Panc1 (cell line): ENCODE data around the gene SLC44A1. TPM values are rescaled to one million over a fixed set of nuclear protein-coding genes. Genes with fewer than 3 reads are reported as not detected.

Experiments
- ATAC-seq: fragments of 200-7000 bp; cut with Tn5 transposase; 2 replicates; pipeline ENCODE4 v1.9.1; 2020; ENCODE audit warnings: mild to moderate bottlenecking, moderate library complexity
- BruUV-seq: library from RNA; stranded (reverse); fragments of 400-500 nt; replicated peaks from 2 replicates; lab custom pipeline; 2021; lab: Mats Ljungman, UMichigan
- CTCF ChIA-PET: fragments of 300-600 bp; sonication (Branson Sonifier 250); formaldehyde crosslinking; loops from one replicate; lab custom pipeline; 2022; ENCODE audit warnings: antibody characterized with exemption; lab: Charles Lee
- POLR2A ChIA-PET: fragments of 300-600 bp; sonication (Branson Sonifier 250); formaldehyde crosslinking; loops from one replicate; lab custom pipeline; 2022; ENCODE audit warnings: antibody characterized with exemption; lab: Charles Lee
- DNase-seq: peaks from one replicate; pipeline ENCODE4 v3.0.0-alpha.2; 2010; ENCODE audit warnings: low read depth, low spot score
- H3K27ac ChIP-seq: 2 replicates; pipeline ENCODE4 v1.5.1; 2011; ENCODE audit warnings: mild to moderate bottlenecking, low read length, inconsistent platforms
- H3K27me3 ChIP-seq: fragments of 200-500 bp; sonication (Bioruptor generic); 2 replicates; pipeline ENCODE4 v1.6.0; 2014; ENCODE audit warnings: low read length, inconsistent platforms; ENCODE audit not compliant: control insufficient read depth, insufficient read depth
- H3K36me3 ChIP-seq: fragments of 200-500 bp; sonication (Bioruptor generic); 2 replicates; pipeline ENCODE4 v1.5.1; 2014; ENCODE audit warnings: inconsistent platforms, mild to moderate bottlenecking, low read length, moderate library complexity; ENCODE audit not compliant: control insufficient read depth, insufficient read depth
- H3K4me1 ChIP-seq: 2 replicates; pipeline ENCODE4 v1.5.1; 2011; ENCODE audit warnings: inconsistent platforms, mild to moderate bottlenecking, low read length, moderate library complexity; ENCODE audit not compliant: control insufficient read depth, insufficient read depth
- H3K4me3 ChIP-seq, 2 experiments: 2 replicates each; pipeline ENCODE4 v1.5.1; 2011 to 2012; ENCODE audit warnings: low read depth in 2 of 2, low read length in 2 of 2, mild to moderate bottlenecking in 2 of 2, inconsistent platforms in 1 of 2, moderate library complexity in 1 of 2
- H3K9me3 ChIP-seq: fragments of 200-500 bp; sonication (Bioruptor generic); 2 replicates; pipeline ENCODE4 v1.5.1; 2014; ENCODE audit warnings: low read depth, mild to moderate bottlenecking, inconsistent platforms, low read length, moderate library complexity; ENCODE audit not compliant: control insufficient read depth, insufficient read depth
- POLR2AphosphoS5 ChIP-seq: IDR thresholded peaks from 2 replicates; pipeline ENCODE4 v1.6.1; 2012; ENCODE audit warnings: mild to moderate bottlenecking, low read depth, low read length, moderate library complexity
- SIN3A ChIP-seq: IDR thresholded peaks from 2 replicates; pipeline ENCODE4 v1.6.1; 2012; ENCODE audit warnings: low read depth, mild to moderate bottlenecking, low read length, moderate library complexity, borderline replicate concordance; ENCODE audit not compliant: insufficient read depth
- TCF7L2 ChIP-seq: IDR thresholded peaks from 2 replicates; pipeline ENCODE4 v1.6.1; 2011; ENCODE audit warnings: mild to moderate bottlenecking, low read depth, low read length, inconsistent platforms
- in situ Hi-C: cut with HindIII; loops from 2 replicates; pipeline ENCODE4 v1.10.0; 2016; ENCODE audit warnings: low sequenced_read_pairs, low pct_unique_long_range_greater_than_20kb
- intact Hi-C: fragments of 100-400 bp; cut with micrococcal nuclease; formaldehyde crosslinking; loops from one replicate; pipeline ENCODE4 v1.10.0; 2022; ENCODE audit not compliant: unreplicated experiment
- total RNA-seq: library from RNA; stranded (reverse); gene quantifications from one replicate; pipeline ENCODE4 v1.2.1, GENCODE V29; 2021; ENCODE audit not compliant: unreplicated experiment
- TF ChIP-seq, protein P1 (sequence below), 2 experiments: IDR thresholded peaks; 2 replicates each; pipeline ENCODE4 v1.6.1; 2011 to 2012; ENCODE audit warnings: low read depth in 2 of 2, control low read depth in 1 of 2, low read length in 1 of 2, mild to moderate bottlenecking in 1 of 2, moderate library complexity in 1 of 2; ENCODE audit not compliant: insufficient read depth in 1 of 2
- TF ChIP-seq, protein P2 (sequence below): fragments of 450-650 bp; IDR thresholded peaks from 2 replicates; pipeline ENCODE4 v1.5.1; 2017; ENCODE audit warnings: mild to moderate bottlenecking

SLC44A1 gene
- total RNA-seq, 1 experiment from 2014 or later = 8.7 TPM

DNA sequence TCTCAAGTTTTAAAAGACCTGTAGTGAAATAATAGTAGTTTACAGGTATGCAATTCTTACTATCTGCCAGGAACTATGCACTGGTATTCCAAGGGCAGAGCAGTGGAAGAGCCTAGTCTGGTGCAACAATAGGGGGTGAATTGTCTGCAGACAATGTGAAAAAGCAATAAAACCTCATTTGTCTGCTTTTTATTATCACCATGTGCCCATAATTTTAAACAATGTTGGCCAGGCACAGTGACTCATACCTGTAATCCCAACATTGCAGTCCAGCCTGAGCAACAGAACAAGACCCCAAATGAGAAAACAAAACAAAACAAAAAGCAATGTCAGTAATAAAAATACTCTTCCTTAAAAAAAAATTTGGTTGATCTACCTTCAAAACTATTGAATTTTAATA lies 12.2 kb upstream of the SLC44A1 start:
- POLR2A ChIA-PET = no interaction called here
- in situ Hi-C loops = no loop called here
- ATAC-seq (no peak), DNase-seq (no peak)
- Histone ChIP-seq H3K27me3 (no peaks in the 10 kb centered on the region), H3K4me1 (no peaks in the 10 kb centered on the region), H3K27ac (no peak overlapping the region), H3K4me3 (no peak overlapping the region), H3K36me3 (no peaks in the 10 kb centered on the region), H3K9me3 (no peaks in the 10 kb centered on the region)
- BruUV-seq = no TSS peak
- TF ChIP-seq POLR2AphosphoS5 (no peak), SIN3A (no peak), TCF7L2 (no peak)
- TF ChIP-seq, protein P1, sequence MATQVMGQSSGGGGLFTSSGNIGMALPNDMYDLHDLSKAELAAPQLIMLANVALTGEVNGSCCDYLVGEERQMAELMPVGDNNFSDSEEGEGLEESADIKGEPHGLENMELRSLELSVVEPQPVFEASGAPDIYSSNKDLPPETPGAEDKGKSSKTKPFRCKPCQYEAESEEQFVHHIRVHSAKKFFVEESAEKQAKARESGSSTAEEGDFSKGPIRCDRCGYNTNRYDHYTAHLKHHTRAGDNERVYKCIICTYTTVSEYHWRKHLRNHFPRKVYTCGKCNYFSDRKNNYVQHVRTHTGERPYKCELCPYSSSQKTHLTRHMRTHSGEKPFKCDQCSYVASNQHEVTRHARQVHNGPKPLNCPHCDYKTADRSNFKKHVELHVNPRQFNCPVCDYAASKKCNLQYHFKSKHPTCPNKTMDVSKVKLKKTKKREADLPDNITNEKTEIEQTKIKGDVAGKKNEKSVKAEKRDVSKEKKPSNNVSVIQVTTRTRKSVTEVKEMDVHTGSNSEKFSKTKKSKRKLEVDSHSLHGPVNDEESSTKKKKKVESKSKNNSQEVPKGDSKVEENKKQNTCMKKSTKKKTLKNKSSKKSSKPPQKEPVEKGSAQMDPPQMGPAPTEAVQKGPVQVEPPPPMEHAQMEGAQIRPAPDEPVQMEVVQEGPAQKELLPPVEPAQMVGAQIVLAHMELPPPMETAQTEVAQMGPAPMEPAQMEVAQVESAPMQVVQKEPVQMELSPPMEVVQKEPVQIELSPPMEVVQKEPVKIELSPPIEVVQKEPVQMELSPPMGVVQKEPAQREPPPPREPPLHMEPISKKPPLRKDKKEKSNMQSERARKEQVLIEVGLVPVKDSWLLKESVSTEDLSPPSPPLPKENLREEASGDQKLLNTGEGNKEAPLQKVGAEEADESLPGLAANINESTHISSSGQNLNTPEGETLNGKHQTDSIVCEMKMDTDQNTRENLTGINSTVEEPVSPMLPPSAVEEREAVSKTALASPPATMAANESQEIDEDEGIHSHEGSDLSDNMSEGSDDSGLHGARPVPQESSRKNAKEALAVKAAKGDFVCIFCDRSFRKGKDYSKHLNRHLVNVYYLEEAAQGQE (IDR thresholded peaks at IDR 0.05; ENCODE audit: insufficient read depth in 1 of 2, low read depth in 2 of 2, low read length in 1 of 2) = no peak
- TF ChIP-seq, protein P2, sequence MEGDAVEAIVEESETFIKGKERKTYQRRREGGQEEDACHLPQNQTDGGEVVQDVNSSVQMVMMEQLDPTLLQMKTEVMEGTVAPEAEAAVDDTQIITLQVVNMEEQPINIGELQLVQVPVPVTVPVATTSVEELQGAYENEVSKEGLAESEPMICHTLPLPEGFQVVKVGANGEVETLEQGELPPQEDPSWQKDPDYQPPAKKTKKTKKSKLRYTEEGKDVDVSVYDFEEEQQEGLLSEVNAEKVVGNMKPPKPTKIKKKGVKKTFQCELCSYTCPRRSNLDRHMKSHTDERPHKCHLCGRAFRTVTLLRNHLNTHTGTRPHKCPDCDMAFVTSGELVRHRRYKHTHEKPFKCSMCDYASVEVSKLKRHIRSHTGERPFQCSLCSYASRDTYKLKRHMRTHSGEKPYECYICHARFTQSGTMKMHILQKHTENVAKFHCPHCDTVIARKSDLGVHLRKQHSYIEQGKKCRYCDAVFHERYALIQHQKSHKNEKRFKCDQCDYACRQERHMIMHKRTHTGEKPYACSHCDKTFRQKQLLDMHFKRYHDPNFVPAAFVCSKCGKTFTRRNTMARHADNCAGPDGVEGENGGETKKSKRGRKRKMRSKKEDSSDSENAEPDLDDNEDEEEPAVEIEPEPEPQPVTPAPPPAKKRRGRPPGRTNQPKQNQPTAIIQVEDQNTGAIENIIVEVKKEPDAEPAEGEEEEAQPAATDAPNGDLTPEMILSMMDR = no peak
- CTCF ChIA-PET = no interaction called here
- intact Hi-C loops = no loop called here

DNA sequence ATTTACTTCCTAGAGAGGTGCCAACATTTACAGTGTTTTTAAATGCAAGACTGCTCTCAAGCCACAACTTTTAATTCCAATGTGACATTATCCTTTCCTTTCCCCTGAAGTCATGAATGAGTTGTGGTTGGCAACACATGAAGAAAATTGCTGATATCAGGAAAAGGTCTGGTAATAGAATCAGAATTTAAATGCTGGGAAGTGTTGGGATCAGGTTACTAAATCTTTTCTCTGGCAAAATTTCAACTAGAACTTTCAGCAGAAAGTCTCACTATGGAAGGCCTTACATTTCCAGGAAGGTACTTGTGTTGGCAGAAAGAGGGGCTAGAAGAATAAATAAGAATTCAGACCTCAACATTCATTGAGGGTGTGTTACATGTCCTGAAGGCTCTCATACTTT lies 10.6 kb upstream of the SLC44A1 start:
- intact Hi-C loops = no loop called here
- Histone ChIP-seq H3K27me3 (no peaks in the 10 kb centered on the region), H3K27ac (no peak overlapping the region), H3K36me3 (no peaks in the 10 kb centered on the region), H3K9me3 (no peaks in the 10 kb centered on the region), H3K4me1 (no peaks in the 10 kb centered on the region), H3K4me3 (no peak overlapping the region)
- BruUV-seq = no TSS peak
- TF ChIP-seq, protein P2 = no peak
- no peak for TF ChIP-seq SIN3A
- no peak for TF ChIP-seq POLR2AphosphoS5
- TF ChIP-seq TCF7L2 = no peak
- TF ChIP-seq, protein P1 (IDR thresholded peaks at IDR 0.05; ENCODE audit: insufficient read depth in 1 of 2, low read depth in 2 of 2, low read length in 1 of 2) = no peak
- DNase-seq (no peak), ATAC-seq (no peak)
- in situ Hi-C loops = no loop called here
- ChIA-PET POLR2A (no interaction called here), CTCF (no interaction called here)
